ENCODE measurements around the gene TPO.
A peak's percentile ranks its signal among the peaks of the same experiment; 100 is the strongest.

Gene TPO

DNA sequence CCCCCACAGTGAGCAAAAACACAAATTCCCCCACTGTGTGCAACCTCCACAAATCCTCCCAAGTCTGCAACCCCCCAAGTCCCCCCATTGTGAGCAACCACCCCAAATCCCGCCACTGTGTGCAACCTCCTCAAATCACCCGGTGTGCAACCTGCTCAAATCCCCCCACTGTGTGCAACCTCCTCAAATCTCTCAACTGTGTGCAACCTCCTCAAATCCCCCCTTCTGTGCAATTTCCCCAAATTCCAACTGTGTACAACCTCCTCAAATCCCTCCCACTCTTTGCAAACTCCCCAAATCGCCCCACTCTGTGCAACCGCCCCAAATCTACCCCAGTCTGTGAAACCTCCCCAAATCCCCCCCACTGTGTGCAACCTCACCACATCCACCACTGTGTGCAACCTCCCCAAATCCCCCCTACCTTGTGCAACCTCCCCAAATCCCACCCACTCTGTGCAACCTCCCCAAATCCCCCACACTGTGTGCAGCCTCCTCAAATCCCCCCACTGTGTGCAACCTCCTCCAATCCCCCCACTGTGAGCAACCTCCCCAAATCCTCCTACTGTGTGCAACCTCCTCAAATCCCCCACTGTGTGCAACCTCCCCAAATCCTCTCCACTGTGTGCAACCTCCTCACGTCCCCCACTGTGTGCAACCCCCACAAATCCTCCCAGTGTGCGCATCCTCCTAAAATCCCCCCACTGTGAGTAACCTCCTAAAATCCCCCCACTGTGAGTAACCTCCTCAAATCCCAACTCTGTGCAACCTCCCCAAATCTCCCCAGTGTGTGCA is 115.2 kb downstream of the TPO start:
- DNase-seq, result no peak

DNA sequence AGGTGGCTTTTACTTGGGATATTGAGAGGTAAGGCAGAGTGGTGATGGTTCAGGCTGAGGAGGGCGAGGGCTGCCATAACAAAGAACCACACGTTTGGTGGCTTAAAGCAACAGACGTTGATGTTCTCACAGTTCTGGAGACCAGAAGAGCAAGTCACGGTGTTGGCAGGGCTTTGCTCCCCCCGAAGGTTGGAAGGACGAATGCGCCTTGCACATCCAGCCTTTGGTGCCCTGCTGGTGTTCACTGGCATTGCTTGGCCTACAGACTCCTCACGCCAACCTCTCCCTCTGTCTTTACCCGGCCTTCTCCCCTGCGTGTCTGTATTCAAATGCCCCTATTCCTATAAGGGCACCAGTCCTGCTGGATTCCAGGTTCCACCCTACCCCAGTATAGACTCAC is 125.4 kb downstream of the TPO start:
- no peak for DNase-seq

GRCh38 chr2:1539441-1539840 is 126.2 kb downstream of the TPO start:
- DNase-seq, result no peak

- DNase-seq, result no peak
Observed at GRCh38 chr2:1539973-1540372, 126.7 kb downstream of the TPO start.

- no peak for DNase-seq
Observed at GRCh38 chr2:1540481-1540880, 127.2 kb downstream of the TPO start.

DNA sequence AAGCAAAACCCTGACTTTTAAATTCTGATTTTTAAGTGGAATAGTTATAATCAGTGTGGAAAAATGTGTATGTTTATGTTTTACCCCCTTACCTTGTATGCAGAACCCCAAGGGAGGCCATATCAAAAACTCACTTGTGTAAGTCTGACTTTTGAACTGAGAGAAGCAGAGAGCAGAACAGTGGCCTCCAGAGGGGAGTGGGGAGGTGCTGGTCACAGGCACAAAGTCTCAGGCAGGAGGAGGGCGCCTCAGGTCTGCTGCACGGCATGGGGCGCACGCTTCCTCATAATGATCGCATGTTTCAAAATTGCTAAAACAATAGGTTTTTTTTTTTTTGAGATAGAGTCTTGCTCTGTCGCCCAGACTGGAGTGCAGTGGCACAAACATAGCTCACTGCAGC is 127.8 kb downstream of the TPO start:
- no peak for DNase-seq

GRCh38 chr2:1541819-1542475 is 128.7 kb downstream of the TPO start:
- DNase-seq, result no peak

DNA sequence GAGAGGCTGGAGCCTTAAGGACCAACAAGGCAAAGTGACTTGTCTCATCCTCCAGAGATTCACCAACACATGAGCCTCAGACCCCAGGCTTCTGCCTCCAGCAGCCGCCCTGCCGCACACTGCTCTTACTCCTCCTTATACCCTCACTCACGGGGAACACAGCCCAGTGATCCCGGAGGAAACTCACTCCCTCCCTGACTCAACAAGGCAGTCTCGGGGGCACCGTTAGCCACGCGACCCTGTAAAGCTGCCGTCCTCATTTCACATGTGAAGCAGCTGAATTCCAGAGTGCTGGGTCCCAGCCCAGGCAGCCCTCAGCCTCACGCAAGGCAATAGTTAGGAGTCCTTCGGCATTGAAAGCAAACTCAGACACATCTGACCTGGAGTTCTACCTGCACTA is 129.7 kb downstream of the TPO start:
- no peak for DNase-seq

DNA sequence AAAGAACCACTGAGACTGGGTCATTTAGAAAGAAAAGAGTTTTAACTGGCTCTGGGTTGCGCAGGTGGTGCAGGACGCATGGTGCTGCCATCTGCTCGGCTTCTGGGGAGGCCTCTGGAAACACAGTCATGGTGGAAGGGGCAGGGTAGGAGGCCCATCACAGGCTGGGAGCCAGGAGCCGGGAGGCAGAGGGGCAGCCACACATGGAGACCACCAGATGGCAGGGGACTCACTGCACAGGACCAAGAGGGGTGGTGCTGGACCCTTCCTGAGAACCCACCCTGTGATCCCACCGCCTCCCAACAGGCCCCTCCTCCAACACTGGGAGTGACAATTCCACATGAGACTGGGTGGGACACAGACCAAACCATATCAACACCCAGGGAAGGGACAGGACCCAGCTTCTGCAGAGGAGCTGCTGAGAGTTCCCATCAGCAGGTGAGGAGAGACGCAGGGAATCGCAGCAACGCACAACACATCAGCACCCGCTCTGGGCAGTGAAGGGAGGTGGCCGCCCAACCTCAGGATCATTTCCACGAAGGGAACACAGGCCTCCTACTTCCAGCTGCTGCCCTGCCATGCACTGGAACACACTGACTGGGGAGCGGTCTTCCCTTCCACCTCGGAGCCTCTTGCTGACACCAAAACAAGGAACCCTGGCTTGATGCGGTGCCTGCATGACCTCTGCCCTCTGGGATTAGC is 130.7 kb downstream of the TPO start:
- no peak for DNase-seq

- DNase-seq, result no peak
Observed at GRCh38 chr2:1544478-1545069, 131.3 kb downstream of the TPO start.

GRCh38 chr2:1546023-1546591 is 132.8 kb downstream of the TPO start:
- peak; percentile 50 for DNase-seq

GRCh38 chr2:1546901-1547300 is 133.6 kb downstream of the TPO start:
- no peak for DNase-seq

GRCh38 chr2:1548910-1549673 is 135.8 kb downstream of the TPO start:
- no peak for DNase-seq

GRCh38 chr2:1550076-1550475 is 136.8 kb downstream of the TPO start:
- no peak for DNase-seq

GRCh38 chr2:1550658-1551316 is 137.5 kb downstream of the TPO start:
- peak; percentile 71 for DNase-seq

DNA sequence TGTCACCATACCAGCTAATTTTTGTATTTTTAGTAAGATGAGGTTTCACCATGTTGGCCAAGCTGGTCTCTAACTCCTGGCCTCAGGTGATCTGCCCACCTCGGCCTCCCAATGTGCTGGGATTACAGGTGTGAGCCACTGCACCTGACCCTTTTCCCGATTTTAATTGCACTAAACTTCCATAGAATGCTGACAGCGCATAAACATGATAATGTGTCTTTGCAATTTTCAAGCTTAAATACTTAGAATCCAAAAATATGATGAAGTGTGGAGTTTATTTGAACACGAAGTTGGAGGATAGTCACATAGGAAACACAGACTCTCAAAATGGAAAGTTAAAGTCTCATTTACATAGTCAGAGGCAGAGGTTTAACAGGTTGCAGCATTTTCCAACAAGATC is 138.6 kb downstream of the TPO start:
- no peak for DNase-seq

- DNase-seq, result no peak
Observed at GRCh38 chr2:1552611-1553010, 139.3 kb downstream of the TPO start.

GRCh38 chr2:1553671-1554295 is 140.5 kb downstream of the TPO start:
- DNase-seq, result no peak

GRCh38 chr2:1556286-1556685 is 143.0 kb downstream of the TPO start:
- DNase-seq, result no peak

GRCh38 chr2:1556776-1557466 is 143.7 kb downstream of the TPO start:
- no peak for DNase-seq

Measured in right kidney (tissue), 1 donor.